ENCODE data around the gene PGAP3.

The PGAP3 gene

DNA sequence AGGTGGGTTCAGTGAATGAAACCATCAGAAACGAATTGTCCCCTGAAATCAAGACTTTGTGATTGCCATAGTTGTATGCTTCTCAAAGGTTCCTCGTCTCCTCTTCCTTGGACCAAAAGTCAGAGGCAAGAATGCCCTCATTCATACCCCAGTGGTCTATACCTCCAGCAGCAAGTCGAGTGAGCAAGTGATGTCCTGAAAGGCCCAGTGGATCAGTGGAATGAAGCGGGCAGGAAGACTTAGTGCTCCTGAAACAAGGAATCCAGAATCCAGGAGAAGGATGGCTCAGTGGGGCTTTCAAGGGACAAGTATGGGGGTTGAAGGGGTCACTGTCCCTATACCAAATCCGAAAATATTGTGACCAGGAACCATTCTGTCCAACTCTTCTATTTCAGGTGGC lies 6.7 kb upstream of the PGAP3 start:
- DNase-seq, result no peak

DNA sequence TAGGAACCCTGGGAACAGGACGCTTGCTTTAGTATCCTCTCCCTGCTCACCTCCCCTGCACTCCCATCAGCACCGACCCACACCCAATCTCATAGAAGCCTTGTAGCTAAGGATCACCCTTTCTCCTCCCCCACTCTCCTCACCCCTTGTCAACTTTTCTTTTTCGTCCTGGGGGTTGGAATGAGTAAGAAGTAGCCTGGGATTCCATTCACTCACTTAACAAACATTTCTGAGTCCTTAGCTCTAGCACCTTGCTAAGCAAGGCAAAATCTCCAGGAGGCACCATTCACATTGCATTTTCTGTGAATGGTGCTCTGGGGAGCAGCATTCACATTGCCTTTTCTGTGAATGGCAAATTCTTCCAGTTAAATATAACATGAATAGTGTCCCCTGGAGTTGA lies 1.1 kb upstream of the PGAP3 start:
- DNase-seq, result no peak

DNA sequence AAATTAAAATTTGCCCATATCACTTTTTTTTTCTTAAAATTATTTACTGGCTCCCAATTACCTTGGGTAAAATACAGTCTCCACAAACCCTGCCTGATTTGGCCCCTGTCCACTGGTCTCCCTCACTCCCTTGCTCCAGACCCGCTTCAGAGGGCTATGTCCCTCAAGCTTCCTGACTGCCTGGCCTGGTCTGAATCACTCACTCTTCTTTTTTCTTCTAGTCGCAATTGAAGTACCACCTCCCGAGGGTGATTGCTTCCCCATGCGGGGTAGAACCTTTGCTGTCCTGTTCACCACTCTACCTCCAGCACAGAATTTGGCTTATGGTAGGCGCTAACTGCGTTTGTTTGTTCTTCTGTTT lies 598 bp upstream of the PGAP3 start:
- DNase-seq, result no peak

DNA sequence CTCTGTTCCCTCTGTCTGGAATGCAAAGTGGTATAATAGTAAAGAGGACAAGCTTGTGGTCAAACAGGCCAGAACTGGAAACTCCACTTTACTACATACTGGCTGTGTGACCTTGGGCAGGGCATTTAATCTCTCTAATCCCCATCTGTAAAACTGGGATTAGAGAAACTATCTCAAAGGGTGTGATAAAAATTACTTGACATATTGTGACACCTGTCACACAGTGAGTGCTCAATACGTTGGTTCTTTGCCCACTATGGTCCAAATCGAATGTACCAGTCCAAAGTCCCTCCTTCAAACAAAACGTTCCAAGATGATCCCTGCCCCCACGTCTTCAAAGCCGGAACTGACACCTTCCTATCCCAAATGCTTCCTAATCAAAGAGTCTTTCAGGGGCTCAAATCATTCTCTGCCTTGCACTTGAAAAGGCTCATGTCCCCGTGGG lies 734 bp downstream of the PGAP3 start:
- no peak for DNase-seq

DNA sequence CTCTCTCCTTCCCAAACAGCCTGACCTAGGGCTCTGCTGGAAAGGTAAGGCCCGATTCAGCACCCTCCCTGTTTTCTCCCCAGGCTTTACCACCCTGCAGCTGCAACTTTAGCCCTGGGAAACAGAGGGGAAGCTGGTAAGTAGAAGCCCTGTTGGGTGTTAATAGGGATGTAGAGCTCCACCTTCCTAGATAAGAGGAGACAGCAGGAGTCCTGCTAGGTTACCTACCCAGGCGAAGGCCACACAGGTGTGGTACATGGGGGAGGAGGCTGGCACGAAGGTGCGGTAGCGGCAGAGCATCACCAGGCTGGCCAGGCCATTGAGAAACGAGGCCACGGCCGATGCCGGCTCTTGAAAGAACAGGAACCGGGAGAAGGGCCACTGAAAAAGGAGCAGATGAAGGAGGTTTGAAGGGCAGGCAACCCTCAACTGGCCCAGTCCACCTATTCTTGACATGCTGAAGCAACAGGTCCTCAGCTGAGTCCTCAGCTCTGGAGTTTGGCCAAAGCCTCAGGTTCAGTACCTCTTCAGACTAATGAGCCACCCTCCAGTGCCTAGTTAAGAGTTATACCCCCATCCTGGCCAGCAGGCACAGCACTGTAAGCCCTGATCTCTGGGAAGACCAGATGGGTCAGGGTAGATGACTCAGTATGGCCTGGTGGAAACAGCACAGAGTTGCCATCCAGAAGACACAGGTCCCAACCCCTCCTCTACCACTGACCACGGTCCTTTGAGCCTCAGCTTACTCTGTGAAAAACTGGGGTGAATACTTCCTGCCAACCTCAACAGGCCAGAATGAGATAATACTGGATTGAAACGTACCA lies 3.3 kb downstream of the PGAP3 start:
- no peak for DNase-seq

DNA sequence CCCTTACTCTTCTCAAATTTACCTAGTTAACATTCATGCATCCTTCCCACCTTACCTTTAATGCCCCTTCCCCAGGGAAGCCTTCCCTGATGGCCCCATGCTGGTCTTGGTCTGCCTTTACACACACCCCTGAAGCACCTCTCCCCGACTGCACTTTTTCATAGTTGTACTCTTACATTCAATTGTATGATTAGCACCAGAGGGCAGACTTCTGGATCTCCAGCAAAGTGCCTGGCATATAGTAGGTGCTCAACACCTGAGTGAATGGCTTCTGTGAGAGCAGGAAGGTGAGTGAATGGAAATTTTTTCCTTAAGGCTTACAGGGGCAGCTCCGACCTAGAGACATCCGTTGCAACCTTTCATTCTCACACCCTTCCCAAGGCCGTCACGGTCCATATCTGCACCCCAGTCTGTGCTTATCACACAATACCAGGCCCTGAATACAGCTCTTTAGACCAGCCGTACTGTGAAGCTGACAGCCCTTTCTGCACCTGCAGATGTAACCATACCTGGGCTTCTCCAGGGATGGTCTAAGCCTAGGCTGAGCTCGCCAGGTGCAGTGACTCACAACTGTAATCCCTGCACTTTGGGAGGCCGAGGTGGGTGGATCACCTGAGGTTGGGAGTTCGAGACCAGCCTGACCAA lies 4.4 kb downstream of the PGAP3 start:
- DNase-seq, result no peak

DNA sequence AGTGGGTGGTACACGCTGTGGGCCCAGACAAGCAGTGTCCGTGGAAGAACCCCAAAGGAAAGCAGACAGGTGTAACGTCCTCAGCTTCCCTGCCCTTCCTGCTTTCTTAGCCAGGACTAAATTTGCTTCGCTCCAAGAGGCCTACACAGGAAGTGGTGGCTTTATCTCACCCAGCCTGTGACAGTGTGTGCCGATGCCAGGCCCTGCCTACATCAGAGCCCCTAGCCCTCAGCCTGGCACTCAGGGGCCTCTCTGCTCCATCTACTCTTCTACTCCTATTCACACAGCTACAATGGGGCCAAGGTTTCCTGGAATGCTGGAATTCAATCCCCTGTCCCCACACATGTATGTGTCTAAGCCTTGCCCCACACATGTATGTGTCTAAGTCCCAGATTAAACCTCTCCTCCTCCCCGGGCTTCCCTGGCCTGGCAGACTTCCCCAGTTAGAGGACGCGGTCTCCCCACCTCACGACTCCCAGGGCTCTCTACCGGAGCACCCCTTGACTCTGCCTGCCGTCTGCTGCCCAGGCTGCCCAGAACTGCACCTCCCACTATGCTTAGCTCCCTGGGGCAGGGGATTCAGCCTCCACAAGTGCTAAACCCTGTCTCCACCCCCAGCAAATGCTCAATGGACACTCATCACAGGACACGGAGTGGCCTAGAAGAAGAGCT lies 8.2 kb downstream of the PGAP3 start:
- DNase-seq, result no peak

DNA sequence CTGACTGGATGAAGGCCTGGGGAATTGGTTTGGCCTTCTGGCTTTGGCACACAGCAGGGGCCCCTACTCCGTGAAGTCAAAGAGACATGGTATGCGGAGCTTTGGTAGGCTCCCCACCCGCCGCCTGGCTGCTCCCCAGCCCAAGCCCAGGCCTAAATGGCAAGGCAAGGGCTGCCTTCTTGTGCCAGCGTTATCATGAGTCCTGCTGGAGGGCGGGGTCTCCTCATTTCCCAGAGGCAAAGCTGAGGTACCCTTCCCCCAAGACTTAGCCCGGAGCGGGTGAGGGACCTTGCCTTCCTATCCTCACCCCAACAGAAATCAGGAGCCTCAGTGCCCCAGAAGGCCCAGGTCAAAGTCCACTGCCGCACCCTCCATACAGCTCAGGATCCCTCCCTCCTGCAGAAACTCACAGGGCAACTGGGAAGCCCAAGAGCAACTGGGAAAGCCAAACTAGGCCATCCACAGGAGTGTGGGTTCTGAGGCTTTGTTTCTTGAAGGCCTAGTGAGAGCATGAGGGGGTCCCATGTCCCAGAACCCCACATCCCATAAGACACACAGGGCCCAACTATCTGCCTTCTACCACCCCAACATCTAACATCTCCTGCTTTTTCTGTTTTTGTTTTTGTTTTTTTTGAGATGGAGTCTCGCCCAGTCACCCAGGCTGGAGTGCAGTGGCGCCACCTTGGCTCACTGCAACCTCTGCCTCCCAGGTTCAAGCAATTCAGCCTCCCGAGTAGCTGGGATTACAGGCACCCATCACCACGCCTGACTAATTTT lies 9.3 kb downstream of the PGAP3 start:
- no peak for DNase-seq

DNA sequence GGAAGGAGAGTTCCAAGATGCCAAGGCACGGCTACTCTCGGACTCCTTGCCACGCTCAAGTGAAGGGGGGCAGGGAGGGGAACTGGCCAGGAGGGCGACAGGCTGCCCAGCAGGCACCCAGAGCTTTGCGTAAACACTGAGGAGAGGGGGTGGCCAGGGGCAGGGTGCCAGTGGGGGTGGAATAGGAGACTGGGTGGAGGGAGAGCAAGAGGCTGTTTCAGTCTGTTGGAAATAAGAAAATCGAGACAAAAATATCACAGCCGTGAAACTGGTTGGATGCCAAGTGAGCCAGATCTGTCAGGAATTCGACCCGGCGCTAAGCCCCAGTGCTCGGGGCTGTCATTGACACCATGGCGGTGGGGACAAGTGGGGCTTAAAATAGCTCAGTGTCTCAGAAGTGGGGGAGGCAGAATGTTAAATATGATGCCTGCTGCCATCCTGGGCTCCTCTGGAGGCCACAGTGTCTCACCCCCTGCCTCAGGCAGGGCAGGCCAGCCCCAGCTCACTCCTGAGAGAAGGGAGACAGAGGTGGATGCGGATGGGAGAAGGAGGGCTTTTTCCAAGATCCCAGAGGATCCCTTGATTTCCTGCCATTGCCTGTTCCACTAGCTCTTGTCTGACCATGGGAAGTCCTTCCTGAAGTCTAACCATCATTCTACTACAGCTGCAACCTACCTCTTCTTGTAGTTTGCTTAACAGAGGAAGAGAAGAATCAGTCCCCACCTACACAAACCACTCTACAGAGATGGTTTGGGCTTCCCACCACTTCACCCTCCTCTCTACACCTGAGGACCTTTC lies 10.1 kb downstream of the PGAP3 start:
- DNase-seq, result no peak

DNA sequence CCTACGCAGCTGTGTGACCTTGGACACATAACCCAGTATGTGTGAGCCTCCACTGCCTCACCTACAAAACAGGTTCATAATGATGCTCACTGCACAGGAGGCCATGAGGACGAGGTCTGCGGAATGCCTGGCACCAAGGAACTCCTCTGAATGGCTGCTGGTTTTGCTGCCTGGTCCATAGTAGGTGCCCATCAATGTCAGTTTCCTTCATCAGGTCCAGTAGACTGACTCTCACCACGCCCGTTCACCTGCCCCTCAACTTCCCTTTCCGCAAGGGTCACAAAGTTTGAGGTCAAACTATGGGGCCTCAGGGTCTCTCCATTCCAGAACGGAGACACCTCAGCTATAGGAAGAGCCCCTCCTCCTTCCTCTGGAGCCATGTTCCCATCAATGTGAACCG lies 10.8 kb downstream of the PGAP3 start:
- no peak for DNase-seq

DNA sequence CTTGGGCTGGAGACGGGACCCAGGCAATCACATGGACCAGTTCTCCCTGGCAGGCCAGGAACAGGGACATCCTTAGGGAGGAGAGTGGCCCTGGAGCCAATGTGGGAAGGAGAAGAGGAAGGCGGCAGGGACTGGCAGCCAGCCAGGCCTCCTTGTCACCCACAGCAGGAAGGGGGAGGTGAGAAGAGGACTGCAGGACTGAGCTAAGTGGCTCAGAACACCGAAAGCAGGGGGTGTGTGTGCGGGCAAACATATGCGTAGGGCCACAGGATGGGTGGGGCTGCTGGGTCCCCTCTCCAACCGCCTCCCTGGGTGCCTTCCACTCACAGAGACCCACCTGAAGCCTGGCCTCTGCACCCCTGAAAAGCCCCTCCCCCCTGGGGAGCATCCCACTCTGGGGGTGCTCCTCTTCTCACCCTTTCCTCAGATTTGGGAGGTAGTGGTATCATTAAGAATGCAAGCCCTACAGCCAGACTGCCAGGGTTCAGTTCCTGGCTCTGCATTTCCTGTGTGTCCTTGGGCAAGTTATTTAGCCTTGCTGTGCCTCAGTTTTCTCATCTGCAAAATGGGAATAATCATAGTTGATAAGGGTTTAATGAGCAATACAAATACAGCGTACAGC lies 11.5 kb downstream of the PGAP3 start:
- DNase-seq, result no peak

DNA sequence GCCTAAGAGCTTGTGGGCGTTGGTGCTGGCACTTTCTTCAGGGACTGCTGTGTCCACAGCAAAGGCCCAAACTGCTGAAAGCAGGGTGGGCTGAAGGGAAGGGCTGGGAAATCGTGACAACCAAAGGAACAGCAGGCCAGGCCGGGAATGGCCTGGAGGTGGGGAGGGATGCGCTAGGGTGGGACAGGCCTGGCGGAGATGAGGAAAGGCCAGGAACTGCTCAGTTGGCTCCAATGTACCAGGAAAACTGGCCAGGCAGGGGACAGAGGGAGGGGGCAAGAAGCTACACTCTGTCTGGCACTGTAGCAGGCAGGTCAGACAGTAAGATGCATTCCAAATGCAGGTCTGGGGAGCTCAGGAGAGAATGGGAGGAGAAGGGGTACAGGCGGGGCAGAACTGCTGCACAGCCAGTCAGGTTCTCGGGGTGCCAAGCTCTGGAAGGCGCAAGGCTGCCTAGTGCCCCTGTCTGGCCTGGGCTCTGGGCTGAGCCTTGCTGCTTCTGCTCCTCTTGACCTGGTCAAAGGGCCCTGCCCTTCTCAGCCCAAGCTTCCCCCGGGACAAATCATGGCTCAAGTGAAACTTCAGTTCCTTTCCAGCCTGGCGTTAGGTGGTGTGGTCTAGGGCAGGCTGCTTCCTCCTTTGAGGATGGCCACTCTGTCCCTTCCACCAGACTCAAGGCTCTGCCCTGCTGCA lies 12.3 kb downstream of the PGAP3 start:
- no peak for DNase-seq

DNA sequence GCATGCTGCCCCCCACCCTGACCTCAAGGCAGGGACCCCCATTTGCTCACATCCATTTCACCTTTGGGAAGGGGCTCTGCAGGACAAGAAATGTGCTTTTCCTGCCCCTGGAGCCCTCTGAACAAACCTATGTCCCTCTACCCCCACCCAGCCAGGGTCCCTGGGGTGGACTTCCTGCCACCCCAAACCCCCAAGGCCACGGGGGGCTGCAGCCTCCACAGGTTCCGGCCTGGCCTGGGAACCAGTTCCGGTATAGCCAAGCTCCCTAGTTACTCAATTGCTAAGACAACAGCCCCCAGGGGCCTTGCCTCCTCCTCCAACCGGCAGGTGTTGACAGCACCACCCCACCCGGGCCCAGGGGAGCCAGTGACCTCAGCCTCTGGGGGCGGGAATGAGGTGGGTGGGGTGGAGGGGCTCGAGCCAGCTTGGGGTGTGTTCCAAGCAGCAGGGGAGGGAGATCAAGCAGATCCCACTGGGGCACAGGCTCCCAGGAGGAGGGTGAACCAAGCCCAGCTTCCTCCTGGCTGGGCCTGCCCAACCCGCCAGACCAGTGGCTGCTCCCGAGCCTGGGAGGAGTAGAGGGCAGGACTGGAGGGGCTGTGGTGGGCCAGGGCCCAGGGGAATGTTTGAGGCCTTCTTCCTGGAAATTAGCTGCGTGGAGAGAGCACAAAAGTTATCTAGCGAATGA lies 13.0 kb downstream of the PGAP3 start:
- DNase-seq, result no peak

DNA sequence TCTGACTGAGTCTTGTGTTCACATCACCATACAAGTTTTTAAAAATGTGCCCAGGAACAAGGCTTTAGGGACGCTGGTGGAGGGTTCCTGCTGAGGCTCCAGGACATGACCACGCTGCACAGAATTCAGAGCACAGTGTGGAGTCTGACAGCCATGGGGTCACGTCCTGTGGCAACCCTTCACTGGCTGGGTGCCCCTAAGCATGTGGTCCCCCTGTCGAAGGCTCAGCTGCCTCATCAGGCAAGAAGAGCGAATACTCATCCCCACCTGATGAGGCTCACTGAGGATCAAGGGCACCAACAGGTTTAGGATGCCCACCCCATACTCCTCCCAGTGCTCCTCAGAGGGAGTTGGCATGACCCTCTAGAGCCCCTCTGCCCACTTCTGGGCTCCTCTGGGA lies 13.7 kb downstream of the PGAP3 start:
- DNase-seq, result no peak

DNA sequence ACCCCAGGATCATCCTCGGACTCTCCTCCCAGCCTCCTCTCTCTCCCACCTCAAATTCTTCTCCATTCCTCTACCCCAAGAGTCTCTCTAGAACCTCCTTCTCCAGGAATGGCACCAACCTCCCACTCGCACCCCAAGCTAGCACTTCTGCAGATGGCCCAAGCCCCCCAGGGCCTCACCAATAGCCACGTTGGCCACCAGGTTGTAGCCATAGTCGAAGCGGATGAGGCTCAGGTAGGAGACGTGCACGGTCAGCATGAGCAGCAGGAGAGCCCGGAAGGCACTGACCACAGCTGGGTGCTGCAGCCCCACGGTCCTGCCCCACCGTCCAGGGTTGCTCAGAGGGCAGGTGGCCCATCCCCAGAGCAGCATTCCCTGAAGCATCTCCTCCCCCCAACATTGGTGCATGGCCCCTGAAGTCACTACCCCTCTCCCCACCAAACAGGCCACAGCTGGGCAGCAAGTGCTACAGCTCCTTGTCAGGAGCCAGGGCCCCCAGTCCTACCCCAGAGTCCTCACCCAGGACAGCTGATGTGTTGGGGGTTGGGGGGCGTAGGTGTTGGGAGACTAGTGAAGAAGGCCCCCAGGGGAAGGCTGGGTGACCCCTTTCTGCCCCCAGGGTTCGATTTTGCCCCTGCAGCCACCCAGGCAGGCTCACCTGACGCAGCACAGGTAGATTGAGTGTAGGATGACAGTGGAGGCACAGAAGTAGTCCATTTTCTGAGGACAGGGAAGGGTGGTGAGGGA lies 14.3 kb downstream of the PGAP3 start:
- DNase-seq, result no peak

DNA sequence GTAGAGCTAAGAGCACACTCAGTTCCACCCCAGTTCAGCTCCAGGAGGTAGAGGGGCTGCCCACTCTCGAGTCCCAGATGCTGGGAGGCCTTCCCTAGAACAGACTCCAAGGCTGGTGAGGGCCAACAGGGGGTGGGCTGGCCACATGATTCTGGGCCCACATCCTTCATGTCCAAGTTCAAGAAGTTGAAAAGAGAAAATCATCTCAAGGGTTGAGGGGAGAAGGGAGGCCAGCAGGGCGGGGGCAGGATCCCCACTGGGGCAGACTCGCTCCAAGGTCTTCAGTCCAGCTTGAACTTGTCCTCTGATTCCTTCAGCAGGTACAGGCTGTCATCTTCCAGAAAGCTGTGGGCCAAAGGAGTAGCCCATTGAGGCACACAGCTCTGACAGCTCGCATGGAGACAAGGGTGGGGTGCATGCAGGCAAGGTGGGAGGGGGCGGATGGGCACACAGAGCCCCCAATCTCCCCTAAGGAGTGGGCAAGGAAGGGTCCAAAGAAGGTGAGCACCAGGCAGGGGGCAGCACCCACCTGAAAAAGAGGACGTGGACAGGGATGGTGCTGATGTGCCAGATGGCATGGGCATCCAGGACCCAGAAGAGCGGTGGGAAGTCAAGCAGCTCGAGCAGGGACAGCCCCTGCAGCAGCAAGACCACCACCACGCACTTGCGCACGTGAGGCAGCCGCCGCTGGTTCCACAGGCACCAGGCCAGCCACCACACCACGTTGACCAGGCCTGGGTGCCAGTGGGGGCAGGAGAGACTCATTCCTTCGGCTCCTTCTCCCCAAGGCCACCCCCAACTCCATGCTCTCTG lies 15.1 kb downstream of the PGAP3 start:
- DNase-seq, result no peak

DNA sequence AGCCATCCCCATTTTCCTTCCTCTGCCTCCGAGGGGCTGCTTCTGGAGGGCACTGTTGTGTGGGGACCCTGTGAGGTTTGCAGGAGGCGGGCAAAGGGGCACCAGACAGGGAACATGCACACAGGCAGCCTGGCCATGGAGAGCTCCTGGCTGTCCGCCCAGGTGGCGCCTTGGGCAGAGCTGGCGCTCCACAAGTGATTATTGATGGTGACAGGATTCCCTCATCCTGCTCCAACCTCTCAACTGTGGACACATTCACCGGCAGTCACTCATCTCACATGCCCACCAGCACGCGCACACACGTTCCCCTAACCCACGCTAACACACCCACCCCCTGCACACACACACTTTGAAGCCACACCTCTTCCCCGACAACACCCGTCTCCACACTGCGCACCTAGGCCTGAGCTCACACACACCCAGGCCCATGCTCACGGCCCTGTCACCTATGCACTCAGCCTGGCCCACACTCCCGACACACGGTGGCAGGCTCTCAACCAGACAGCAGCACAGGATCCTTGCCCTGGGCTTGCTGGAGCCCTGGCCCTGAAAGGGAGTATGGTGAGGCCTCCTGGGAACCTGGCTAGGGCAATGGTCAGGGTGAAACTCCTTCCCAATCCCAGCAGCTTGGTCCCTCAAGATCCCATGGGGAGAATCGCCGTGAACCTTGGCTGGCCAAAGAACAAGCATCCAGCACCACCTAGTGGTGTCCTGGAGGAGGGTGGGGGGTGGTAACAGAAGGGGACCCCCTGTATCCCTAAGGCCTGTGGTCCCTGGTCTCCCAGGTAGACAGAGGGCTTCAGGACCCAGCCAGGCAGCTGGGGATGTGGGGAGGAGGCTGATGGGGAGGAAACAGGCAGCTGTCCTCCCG lies 16.0 kb downstream of the PGAP3 start:
- peak; percentile 80 for DNase-seq

DNA sequence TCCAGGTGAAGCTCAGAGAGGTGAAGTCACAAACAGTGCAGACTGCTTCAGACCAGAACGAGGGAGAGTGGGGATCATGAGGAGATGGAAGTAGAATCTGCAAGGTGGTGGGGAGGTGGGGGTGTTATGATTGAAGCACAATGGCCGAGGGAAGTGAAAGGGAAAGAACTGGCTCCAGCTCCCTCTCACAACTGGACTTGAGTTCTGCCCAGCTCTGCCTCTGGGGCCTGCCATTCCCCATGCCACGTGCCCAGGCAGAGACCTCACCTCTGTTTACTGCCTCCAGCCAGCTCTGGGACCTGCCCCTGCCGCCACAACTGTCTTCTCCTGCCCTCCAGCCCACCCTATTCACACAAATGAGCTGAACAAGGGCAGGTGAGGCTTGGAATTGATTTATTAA lies 17.1 kb downstream of the PGAP3 start:
- DNase-seq, result no peak
